ENCODE data around the gene KAT7. TPM values are rescaled to one million over a fixed set of nuclear protein-coding genes. Genes with fewer than 3 reads are reported as not detected.
A peak's percentile ranks its signal among the peaks of the same experiment; 100 is the strongest.
"Not testable (repeated sequence)": the region's sequence is repeated elsewhere in the genome, so short reads cannot be mapped to it uniquely, and the experiment has no call there.

The KAT7 gene
- total and polyA plus RNA-seq, 10 of the 15 experiments (the other 5 are each of a cell fraction or from before 2014, with no cell fraction given), result 6.6 to 45.8 (median 26.3) TPM

DNA sequence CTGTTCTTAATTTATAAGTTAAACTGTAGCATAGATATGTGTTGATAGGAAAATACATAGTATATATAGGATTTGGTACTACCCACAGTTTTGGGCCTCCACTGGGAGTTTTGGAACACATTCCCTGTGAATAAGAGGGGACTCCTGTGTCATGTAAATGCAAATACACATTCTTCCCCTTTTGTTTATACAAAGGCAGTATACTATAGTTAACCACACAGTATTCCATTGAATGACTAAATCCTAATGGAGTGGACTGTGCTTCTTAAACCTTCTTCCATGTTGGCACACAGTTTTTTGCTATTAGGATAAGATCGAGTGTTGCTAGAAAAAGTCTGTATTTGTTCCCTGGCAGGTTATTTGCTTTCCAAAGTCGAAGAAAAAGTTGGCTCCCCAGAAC, 37.2 kb downstream of the KAT7 start:
- in situ Hi-C loops (cut with MboI) (no loop called here), intact Hi-C loops (cut with micrococcal nuclease; ENCODE audit: unreplicated experiment) (no loop called here)
- Histone ChIP-seq H3K4me2 (ENCODE audit: control insufficient read depth, insufficient read depth) (no peak overlapping the region), H3K79me2 (ENCODE audit: control insufficient read depth, insufficient read depth, low read length) (no peaks in the 10 kb centered on the region), H3K27me3 (replicated peaks in 1 of 2; ENCODE audit: control insufficient read depth in 2 of 2, insufficient read depth in 2 of 2, low read length in 1 of 2) (no peaks in the 10 kb centered on the region), H3K9me3 (replicated peaks; ENCODE audit: control insufficient read depth, insufficient read depth, low read length) (no peaks in the 10 kb centered on the region), H3K4me3 (no peak overlapping the region), H2AFZ (ENCODE audit: control insufficient read depth, low read depth, low read length) (no peak overlapping the region), H3K27ac (ENCODE audit: control insufficient read depth, insufficient read depth) (no peak overlapping the region), H3K4me1 (ENCODE audit: control insufficient read depth, insufficient read depth, low read length) (no peaks in the 10 kb centered on the region), H3K9ac (ENCODE audit: control insufficient read depth, insufficient read depth, low read length) (no peak overlapping the region), H4K20me1 (ENCODE audit: control insufficient read depth, insufficient read depth) (no peaks in the 10 kb centered on the region), H3K36me3 (ENCODE audit: control insufficient read depth in 2 of 2, insufficient read depth in 2 of 2, low read length in 1 of 2) (peaks cover 16 to 37% of the 10 kb centered on the region in 2 experiments)
- BruUV-seq (replicated peaks), result no TSS peak
- ChIA-PET SMC1A (ENCODE audit: uncharacterized antibody, unreplicated experiment) (no interaction called here), POLR2A (no interaction called here), CTCF (no interaction called here), RAD21 (ENCODE audit: unreplicated experiment) (no interaction called here)
- TF ChIP-seq SMAD1 (IDR thresholded peaks at IDR 0.05; ENCODE audit: low read depth, partially characterized antibody) (no peak), PAX8 (IDR thresholded peaks at IDR 0.05) (no peak), JUND (IDR thresholded peaks at IDR 0.05; ENCODE audit: low read depth, low read length) (no peak), CBX5 (IDR thresholded peaks at IDR 0.05; ENCODE audit: low read depth) (no peak), BACH1 (IDR thresholded peaks at IDR 0.05; ENCODE audit: borderline replicate concordance) (no peak), MEF2A (IDR thresholded peaks at IDR 0.05; ENCODE audit: insufficient read depth, low read depth, low read length) (no peak), ZNF24 (IDR thresholded peaks at IDR 0.05) (no peak)
- TF ChIP-seq, protein P1, sequence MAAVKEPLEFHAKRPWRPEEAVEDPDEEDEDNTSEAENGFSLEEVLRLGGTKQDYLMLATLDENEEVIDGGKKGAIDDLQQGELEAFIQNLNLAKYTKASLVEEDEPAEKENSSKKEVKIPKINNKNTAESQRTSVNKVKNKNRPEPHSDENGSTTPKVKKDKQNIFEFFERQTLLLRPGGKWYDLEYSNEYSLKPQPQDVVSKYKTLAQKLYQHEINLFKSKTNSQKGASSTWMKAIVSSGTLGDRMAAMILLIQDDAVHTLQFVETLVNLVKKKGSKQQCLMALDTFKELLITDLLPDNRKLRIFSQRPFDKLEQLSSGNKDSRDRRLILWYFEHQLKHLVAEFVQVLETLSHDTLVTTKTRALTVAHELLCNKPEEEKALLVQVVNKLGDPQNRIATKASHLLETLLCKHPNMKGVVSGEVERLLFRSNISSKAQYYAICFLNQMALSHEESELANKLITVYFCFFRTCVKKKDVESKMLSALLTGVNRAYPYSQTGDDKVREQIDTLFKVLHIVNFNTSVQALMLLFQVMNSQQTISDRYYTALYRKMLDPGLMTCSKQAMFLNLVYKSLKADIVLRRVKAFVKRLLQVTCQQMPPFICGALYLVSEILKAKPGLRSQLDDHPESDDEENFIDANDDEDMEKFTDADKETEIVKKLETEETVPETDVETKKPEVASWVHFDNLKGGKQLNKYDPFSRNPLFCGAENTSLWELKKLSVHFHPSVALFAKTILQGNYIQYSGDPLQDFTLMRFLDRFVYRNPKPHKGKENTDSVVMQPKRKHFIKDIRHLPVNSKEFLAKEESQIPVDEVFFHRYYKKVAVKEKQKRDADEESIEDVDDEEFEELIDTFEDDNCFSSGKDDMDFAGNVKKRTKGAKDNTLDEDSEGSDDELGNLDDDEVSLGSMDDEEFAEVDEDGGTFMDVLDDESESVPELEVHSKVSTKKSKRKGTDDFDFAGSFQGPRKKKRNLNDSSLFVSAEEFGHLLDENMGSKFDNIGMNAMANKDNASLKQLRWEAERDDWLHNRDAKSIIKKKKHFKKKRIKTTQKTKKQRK (IDR thresholded peaks at IDR 0.05; ENCODE audit: low read depth, low read length), result no peak
- TF ChIP-seq, protein P2, sequence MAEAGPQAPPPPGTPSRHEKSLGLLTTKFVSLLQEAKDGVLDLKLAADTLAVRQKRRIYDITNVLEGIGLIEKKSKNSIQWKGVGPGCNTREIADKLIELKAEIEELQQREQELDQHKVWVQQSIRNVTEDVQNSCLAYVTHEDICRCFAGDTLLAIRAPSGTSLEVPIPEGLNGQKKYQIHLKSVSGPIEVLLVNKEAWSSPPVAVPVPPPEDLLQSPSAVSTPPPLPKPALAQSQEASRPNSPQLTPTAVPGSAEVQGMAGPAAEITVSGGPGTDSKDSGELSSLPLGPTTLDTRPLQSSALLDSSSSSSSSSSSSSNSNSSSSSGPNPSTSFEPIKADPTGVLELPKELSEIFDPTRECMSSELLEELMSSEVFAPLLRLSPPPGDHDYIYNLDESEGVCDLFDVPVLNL (IDR thresholded peaks at IDR 0.05; ENCODE audit: low read depth, low read length), result no peak
- no peak for ATAC-seq
- FAIRE-seq, result no peak
- whole genome bisulfite sequencing (ENCODE audit: insufficient coverage, insufficient replicate concordance, low lambda C conversion rate, missing lambda C conversion rate), result 100% methylated on average over 2 of the region's 2 CpGs
- DNase-seq (ENCODE audit: low read depth, low spot score), result no peak

DNA sequence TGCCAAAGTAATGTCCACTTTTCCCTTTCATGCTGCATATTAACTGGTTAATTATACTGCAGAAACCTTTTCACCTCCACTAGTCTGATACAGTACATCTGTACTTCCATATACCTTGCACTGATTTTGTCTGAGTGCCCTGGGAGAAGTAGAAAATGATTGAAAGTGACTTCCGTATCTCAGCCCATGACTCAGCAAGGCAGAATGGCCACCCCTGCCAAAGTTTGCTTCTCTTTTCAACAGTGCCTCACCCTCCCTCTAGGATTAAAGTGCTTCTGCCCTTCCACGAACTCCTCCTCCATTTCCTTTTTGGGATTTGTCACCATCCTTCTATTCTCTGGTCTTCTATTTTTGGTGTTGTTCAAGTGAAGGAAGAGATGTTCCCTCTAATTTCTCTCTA, 39.8 kb downstream of the KAT7 start:
- DNase-seq (ENCODE audit: low read depth, low spot score); RAD21 ChIA-PET (ENCODE audit: unreplicated experiment); H3K9me3 ChIP-seq (replicated peaks; ENCODE audit: control insufficient read depth, insufficient read depth, low read length); H2AFZ ChIP-seq (ENCODE audit: control insufficient read depth, low read depth, low read length); H3K4me1 ChIP-seq (ENCODE audit: control insufficient read depth, insufficient read depth, low read length); ATAC-seq; H3K4me3 ChIP-seq; H3K27me3 ChIP-seq (replicated peaks in 1 of 2; ENCODE audit: control insufficient read depth in 2 of 2, insufficient read depth in 2 of 2, low read length in 1 of 2); H3K9ac ChIP-seq (ENCODE audit: control insufficient read depth, insufficient read depth, low read length); CTCF ChIA-PET; H4K20me1 ChIP-seq (ENCODE audit: control insufficient read depth, insufficient read depth); H3K79me2 ChIP-seq (ENCODE audit: control insufficient read depth, insufficient read depth, low read length); H3K4me2 ChIP-seq (ENCODE audit: control insufficient read depth, insufficient read depth); POLR2A ChIA-PET; in situ Hi-C loops (cut with MboI); intact Hi-C loops (cut with micrococcal nuclease; ENCODE audit: unreplicated experiment); FAIRE-seq; SMC1A ChIA-PET (ENCODE audit: uncharacterized antibody, unreplicated experiment); H3K27ac ChIP-seq (ENCODE audit: control insufficient read depth, insufficient read depth): not testable (repeated sequence)
- peaks cover 12 to 25% of the 10 kb centered on the region in 2 experiments for H3K36me3 ChIP-seq (ENCODE audit: control insufficient read depth in 2 of 2, insufficient read depth in 2 of 2, low read length in 1 of 2)
- WGBS (ENCODE audit: insufficient coverage, insufficient replicate concordance, low lambda C conversion rate, missing lambda C conversion rate), result 70% methylated on average over 2 of the region's 2 CpGs
- TSS peak; percentile 24 for BruUV-seq (replicated peaks)

Measured in GM12878 (cell line).